ENCODE results near the gene SLC9A5. TPM values are rescaled to one million over a fixed set of nuclear protein-coding genes. Genes with fewer than 3 reads are reported as not detected.

SLC9A5 gene
- total RNA-seq, 1 donor = 0.54 TPM

- no peak for DNase-seq (ENCODE audit: low read depth in 2 of 3, low spot score in 2 of 3)
Measured at GRCh38 chr16:67254801-67255552, 6.2 kb downstream of the SLC9A5 start.

- DNase-seq (ENCODE audit: low read depth in 2 of 3, low spot score in 2 of 3) = no peak
Measured at GRCh38 chr16:67255553-67256221, 6.9 kb downstream of the SLC9A5 start.

- no peak for DNase-seq (ENCODE audit: low read depth in 2 of 3, low spot score in 2 of 3)
Measured at GRCh38 chr16:67256701-67257230, 8.0 kb downstream of the SLC9A5 start.

- no peak for DNase-seq (ENCODE audit: low read depth in 2 of 3, low spot score in 2 of 3)
Measured at GRCh38 chr16:67257486-67258160, 8.8 kb downstream of the SLC9A5 start.

GRCh38 chr16:67258161-67258835, 9.5 kb downstream of the SLC9A5 start:
- no peak for DNase-seq (ENCODE audit: low read depth in 2 of 3, low spot score in 2 of 3)

- no peak for DNase-seq (ENCODE audit: low read depth in 2 of 3, low spot score in 2 of 3)
Measured at GRCh38 chr16:67259705-67260104, 10.9 kb downstream of the SLC9A5 start.

GRCh38 chr16:67260426-67261063, 11.8 kb downstream of the SLC9A5 start:
- peak in 2 of 3 donors; percentile 46 to 80 for DNase-seq (ENCODE audit: low read depth in 2 of 3, low spot score in 2 of 3)

GRCh38 chr16:67263201-67263600, 14.4 kb downstream of the SLC9A5 start:
- no peak for DNase-seq (ENCODE audit: low read depth in 2 of 3, low spot score in 2 of 3)

GRCh38 chr16:67264277-67264676, 15.5 kb downstream of the SLC9A5 start:
- DNase-seq (ENCODE audit: low read depth in 2 of 3, low spot score in 2 of 3) = peak in 1 of 3 donors; percentile 21

GRCh38 chr16:67264866-67265265, 16.1 kb downstream of the SLC9A5 start:
- DNase-seq (ENCODE audit: low read depth in 2 of 3, low spot score in 2 of 3) = no peak

- DNase-seq (ENCODE audit: low read depth in 2 of 3, low spot score in 2 of 3) = no peak
Measured at GRCh38 chr16:67265834-67266233, 17.1 kb downstream of the SLC9A5 start.

- peak in 2 of 3 donors; percentile 35 to 39 for DNase-seq (ENCODE audit: low read depth in 2 of 3, low spot score in 2 of 3)
Measured at GRCh38 chr16:67268136-67268579, 19.4 kb downstream of the SLC9A5 start.

- no peak for DNase-seq (ENCODE audit: low read depth in 2 of 3, low spot score in 2 of 3)
Measured at GRCh38 chr16:67269766-67270165, 21.0 kb downstream of the SLC9A5 start.

- DNase-seq (ENCODE audit: low read depth in 2 of 3, low spot score in 2 of 3) = no peak
Measured at GRCh38 chr16:67270931-67271338, 22.2 kb downstream of the SLC9A5 start.

- no peak for DNase-seq (ENCODE audit: low read depth in 2 of 3, low spot score in 2 of 3)
Measured at GRCh38 chr16:67271446-67271845, 22.7 kb downstream of the SLC9A5 start.

- no peak for DNase-seq (ENCODE audit: low read depth in 2 of 3, low spot score in 2 of 3)
Measured at GRCh38 chr16:67275321-67275720, 26.5 kb downstream of the SLC9A5 start.

- DNase-seq (ENCODE audit: low read depth in 2 of 3, low spot score in 2 of 3) = no peak
Measured at GRCh38 chr16:67277294-67277998, 28.7 kb downstream of the SLC9A5 start.

GRCh38 chr16:67277999-67278772, 29.4 kb downstream of the SLC9A5 start:
- DNase-seq (ENCODE audit: low read depth in 2 of 3, low spot score in 2 of 3) = no peak

GRCh38 chr16:67278773-67279295, 30.1 kb downstream of the SLC9A5 start:
- peak; percentile 22 to 59 (median 56) for DNase-seq (ENCODE audit: low read depth in 2 of 3, low spot score in 2 of 3)

Data from hematopoietic multipotent progenitor cell (in vitro differentiated cells).